Stimulated activated CD4-positive, alpha-beta T cell treated with anti-CD3 and anti-CD28 coated beads, Interleukin-1b, Interleukin-23, amount 100 ng/mL, for 1 hour (primary cell): ENCODE results near the gene GMFB.

Source experiments
- DNase-seq, 2 donors: peaks; one replicate each; pipeline ENCODE4 v3.0.0-alpha.2; 2020; ENCODE audit warnings: low read depth in 2 of 2

Gene GMFB

GRCh38 chr14:54490445-54491175 lies 1.8 kb upstream of the GMFB start:
- DNase-seq, result no peak

- no peak for DNase-seq
These were observed 1.1 kb upstream of the GMFB start for GRCh38 chr14:54489731-54490444.

DNA sequence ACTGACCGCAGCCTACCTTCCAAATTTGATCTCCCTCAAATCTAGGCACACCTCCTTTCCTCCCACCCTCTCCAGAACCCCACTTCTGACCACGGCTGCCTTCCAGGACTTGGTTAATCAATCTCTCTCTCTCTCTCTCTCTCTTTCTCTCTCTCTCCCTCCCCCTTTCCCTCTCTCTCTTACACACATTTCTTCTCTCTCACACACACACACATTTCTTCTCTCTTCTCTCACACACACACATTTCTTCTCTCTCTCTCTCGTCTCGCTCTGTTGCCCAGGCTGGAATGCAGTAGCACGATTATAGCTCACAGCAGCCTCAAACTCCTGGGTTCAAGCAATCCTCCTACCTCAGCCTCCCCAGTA lies 521 bp upstream of the GMFB start:
- no peak for DNase-seq

DNA sequence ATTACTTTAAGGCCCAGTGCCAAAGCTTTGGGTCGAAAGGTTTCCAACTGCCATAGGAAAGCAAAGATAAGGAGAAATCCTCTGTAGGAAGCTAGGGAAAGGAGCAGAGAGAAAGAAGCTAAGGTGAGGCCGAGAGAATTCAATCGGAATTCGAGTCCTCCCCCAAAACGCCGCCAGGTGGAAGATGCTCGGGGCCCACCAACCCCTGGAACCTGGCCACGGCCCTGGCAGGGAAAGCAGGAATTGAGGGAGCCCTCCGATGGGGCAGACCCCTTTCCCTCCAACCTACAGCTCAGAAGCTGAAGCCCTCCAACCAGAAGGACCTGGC lies 498 bp downstream of the GMFB start:
- no peak for DNase-seq

GRCh38 chr14:54487771-54488170 lies 1.0 kb downstream of the GMFB start:
- DNase-seq, result no peak

- DNase-seq, result no peak
These were observed 2.1 kb downstream of the GMFB start for GRCh38 chr14:54486685-54487084.

GRCh38 chr14:54483846-54484245 lies 4.9 kb downstream of the GMFB start:
- no peak for DNase-seq

DNA sequence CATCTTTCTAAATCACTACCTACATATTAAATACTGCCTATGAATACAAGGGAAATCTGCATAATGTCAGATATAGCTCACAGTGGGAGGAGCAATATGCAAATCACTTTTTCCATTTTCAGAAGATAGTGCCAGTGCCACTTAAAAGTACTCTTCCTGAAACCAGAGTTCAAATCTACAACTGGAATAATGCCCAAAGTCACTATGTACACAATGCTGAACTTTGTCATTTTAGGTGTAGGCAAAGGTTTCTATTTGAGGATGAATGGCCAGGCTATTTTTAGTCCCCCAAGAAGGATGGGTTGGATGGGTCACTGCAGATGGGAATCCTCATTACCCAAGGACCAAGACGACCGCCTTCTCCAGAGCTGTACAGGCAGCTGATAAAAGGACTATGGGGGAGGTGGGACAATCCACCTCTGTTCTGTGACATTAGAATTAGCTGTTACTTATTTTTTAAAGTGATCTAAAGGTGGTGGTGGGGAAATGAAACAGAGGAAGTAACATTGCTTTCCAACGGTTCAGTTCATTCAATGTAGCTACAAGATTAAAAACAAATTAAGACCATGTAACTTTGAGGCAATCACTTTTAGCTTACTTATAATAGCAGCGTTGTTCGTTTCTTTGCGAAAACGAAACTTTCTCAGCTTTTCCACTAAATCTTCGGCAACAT lies 5.6 kb downstream of the GMFB start:
- no peak for DNase-seq

DNA sequence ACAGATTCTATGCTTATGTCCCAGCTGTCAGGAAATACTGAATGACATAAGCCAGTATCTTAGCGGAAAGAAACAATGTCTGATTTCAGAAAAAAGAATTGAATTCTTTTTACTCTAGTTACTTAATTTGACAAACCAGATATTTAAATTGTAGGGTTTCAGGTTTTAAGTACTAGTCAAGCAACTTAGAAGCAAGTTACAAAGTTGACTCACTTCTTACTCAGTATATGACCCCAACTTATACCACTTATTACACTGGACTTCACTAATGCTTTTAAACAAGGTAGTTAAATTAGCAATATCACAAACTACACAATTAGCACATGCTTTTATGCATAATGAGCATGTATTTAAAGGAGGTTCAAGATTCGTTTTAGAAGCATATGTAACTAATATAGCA lies 7.1 kb downstream of the GMFB start:
- no peak for DNase-seq

DNA sequence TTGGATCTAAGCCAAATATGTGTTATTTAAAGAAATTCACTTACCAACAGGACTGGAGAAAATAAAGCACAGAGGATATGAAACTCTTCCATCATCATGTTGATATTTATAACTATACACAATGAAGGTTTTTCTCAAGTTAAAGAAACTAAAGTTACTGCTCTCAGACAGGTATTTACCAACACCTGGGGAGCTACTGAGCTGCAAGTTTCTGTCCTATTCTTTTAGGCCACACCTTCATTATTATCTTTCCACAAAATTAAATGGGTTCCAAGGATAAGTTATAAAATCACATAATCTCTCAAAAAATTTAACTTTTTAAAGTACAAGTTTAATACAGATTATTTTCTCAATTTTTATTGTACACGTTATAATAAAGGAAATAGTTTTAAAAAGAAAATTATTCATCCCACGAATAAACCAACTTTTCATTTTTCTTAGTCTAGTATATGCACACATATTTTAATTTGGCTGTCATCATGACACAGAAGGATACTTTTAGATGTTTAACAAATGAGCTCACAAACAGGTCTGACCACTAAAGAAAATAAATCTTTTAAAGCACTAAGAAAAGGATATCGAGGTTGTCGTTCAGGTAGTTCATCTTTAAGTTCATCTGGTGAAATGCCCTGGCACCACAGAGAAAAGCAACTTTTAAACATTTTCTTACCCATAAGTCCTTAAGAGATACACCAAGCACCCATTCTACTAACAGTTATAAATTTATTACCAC lies 7.8 kb downstream of the GMFB start:
- DNase-seq, result no peak

DNA sequence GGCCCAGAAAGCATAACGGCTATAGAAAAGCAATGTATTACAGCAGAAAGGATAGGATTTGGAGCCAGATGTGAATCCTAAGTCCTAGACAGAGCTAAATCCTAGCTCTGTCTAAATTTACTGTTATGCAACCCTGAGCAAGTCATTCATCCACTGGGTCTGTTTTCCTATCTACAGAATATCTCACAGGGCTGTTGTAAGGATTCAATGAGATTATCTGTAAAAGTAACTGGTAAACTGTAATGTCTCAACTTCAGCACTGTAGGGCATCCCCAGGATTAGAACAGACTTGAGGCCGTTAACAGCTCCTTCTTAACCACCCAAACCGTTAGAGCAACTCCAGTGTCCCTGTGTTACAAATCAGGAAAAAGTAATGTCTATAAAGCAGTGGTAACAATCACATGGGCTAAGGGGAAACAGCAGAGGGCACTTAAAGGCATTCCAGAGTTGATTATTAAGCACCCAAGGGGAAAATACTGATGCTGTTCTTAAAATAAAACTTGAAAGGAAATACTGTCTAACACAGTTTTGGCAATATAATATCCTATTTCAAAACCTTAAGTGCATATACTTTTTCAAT lies 10.1 kb downstream of the GMFB start:
- DNase-seq, result no peak

DNA sequence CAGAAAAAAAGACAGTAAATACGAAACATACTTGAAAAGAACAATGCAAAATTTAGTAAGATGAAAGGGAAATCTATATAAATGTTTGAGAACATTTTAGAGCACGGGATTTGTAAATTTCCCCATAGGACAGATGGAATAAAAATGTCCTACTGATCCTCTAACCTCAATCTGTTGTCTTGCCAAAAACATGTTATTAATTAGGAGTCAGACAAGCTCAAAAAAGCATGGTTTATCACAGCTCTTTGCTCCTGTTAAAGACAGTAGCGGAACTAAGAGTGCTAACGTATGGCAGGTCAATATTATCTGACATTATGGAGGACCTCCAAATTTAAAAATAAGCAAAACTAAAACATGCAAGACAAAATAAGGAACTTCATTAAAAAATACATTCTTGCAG lies 12.9 kb downstream of the GMFB start:
- no peak for DNase-seq

- no peak for DNase-seq
These were observed 13.4 kb downstream of the GMFB start for GRCh38 chr14:54475187-54475899.

GRCh38 chr14:54474232-54474793 lies 14.5 kb downstream of the GMFB start:
- no peak for DNase-seq

- no peak for DNase-seq
These were observed 16.5 kb downstream of the GMFB start for GRCh38 chr14:54472315-54472714.

DNA sequence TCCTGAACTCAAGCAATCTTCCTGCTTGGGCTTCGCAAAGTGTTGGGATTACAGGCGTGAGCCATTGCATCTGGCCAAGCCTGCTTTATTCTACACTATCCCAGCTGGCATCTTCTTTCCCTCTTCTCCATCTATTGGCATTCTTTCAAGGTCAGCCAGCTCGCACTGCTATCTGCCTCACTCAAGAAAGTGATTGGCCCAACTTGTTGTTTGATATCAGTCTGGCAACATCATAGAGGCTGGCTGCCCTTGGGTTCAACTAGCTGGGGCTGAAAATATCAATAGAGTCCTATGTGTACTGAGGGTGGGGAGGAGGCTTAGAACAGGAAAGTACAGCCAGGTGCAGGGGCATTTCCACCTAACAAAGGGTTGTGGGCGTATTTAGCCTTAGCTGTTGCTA lies 17.1 kb downstream of the GMFB start:
- DNase-seq, result no peak

DNA sequence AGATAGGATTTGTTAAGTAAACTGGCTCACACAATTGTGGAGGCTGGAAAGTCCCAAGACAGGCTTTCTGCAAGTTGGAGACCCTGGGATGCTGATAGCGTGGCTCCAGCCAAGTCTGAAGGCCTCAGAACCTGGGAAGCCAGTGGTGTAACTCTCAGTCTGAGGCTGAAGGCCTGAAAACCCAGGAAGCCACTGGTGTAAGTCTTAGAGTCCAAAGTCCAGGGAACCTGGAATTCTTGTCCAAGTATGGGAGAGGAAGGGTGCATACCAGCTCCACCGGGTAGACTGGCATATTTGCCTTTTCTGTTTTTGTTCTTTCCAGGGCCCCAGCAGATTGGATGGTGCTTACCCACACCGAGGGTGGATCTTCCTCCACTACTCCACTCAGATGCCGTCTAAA lies 18.1 kb downstream of the GMFB start:
- DNase-seq, result no peak

DNA sequence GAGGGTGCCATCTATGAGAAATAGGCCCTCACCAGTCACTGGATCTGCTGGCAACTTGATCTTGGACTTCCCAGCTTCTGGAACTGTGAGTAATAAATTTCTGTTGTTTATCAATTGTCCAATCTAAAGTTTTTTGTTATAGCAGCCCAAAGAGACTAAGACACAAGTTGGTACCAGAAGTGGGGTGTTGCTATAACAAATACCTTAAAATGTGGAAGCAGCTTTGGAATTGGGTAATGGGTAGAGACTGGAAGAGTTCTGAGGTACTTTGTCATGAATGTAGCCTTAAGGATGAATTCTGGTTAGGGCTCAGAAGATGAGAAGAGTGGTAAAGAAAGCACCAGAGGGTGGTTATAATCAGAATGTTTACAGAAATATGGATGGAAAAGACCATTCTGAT lies 21.5 kb downstream of the GMFB start:
- no peak for DNase-seq

DNA sequence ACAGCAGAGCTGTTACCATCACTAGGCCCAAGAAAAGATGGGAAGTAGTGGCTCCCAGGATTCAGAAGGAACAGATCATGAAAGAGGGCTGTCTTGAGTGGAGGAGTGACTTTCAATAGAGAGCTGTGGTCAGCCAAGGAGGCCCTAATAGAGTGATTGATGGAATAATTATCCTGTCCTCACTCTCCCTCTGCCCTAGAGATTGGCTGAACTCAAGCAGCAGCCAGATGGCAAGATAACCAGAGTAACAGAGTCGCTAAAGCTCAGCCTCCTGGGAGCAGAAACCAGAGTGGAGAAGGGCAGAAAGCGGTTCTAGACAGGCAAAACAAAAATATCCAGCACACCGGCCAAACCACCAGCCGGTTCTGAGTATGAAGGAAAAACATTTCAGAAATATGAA lies 23.1 kb downstream of the GMFB start:
- DNase-seq, result no peak

- DNase-seq, result no peak
These were observed 26.7 kb downstream of the GMFB start for GRCh38 chr14:54462048-54462447.

DNA sequence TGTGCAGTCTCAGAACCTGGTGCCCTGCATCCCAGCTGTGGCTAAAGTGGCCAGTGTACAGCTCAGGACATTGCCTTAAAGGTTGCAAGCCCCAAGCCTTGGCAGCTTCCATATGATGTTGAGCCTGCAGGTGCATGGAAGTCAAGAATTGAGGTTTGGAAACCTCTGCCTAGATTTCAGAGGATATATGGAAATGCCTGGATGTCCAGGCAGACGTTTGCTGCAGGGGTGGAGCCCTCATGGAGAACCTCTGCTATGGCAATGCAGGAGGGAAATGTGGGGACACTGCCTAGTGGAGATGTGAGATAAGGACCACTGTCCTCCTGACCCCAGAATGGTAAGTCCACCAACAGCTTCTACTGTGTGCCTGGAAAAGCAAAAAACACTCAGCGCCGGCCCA lies 29.7 kb downstream of the GMFB start:
- no peak for DNase-seq
